LNCaP clone FGC (cell line): ENCODE results near the gene TAS2R60.
A peak's percentile ranks its signal among the peaks of the same experiment; 100 is the strongest.
"Not testable (repeated sequence)": the region's sequence is repeated elsewhere in the genome, so short reads cannot be mapped to it uniquely, and the experiment has no call there.

Experiments used
- DNase-seq: peaks from one replicate; pipeline ENCODE4 v3.0.0-alpha.2; 2011; ENCODE audit warnings: low read depth
- H3K4me3 ChIP-seq: 2 replicates; pipeline ENCODE4 v1.5.1; 2011; ENCODE audit warnings: mild to moderate bottlenecking, low read depth, low read length, control low read depth
- TF ChIP-seq, protein P1 (sequence below): IDR thresholded peaks from 2 replicates; pipeline ENCODE4 v1.5.1; 2012; ENCODE audit warnings: mild to moderate bottlenecking; ENCODE audit not compliant: control insufficient read depth, insufficient read depth; ENCODE audit errors: extremely low read depth

The TAS2R60 gene

DNA sequence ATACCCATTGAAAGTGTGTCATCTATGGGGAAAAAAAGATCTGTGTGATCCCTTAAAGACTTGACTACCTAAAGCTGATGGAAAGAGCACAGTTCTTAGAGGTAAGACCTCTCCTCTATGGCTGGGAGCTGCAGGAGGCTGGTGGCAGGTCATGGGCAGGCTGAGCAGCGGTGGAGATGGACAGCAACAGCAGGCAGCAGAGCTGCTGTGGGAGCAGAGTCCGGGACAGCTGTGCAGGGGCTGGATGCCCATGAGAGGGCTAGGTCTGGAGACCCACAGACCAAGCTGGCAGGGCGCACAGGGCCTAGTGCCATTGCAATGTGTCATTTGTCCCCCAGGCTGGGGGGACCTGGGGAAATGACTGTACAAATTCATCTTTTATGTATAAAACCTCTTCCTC is 21.2 kb upstream of the TAS2R60 start:
- DNase-seq = no peak
- H3K4me3 ChIP-seq = no peak overlapping the region
- TF ChIP-seq, protein P1, sequence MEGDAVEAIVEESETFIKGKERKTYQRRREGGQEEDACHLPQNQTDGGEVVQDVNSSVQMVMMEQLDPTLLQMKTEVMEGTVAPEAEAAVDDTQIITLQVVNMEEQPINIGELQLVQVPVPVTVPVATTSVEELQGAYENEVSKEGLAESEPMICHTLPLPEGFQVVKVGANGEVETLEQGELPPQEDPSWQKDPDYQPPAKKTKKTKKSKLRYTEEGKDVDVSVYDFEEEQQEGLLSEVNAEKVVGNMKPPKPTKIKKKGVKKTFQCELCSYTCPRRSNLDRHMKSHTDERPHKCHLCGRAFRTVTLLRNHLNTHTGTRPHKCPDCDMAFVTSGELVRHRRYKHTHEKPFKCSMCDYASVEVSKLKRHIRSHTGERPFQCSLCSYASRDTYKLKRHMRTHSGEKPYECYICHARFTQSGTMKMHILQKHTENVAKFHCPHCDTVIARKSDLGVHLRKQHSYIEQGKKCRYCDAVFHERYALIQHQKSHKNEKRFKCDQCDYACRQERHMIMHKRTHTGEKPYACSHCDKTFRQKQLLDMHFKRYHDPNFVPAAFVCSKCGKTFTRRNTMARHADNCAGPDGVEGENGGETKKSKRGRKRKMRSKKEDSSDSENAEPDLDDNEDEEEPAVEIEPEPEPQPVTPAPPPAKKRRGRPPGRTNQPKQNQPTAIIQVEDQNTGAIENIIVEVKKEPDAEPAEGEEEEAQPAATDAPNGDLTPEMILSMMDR = no peak

DNA sequence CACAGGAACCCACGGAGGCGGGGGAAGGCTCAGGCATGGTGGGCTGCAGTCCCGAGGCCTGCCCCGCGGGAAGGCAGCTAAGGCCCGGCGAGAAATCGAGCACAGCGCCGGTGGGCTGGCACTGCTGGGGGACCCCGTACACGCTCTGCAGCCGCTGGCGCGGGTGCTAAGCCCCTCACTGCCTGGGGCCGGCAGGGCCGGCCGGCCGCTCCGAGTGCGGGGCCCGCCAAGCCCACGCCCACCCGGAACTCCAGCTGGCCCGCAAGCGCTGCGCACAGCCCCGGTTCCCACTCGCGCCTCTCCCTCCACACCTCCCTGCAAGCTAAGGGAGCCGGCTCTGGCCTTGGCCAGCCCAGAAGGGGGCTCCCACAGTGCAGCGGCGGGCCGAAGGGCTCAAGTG is 18.8 kb upstream of the TAS2R60 start:
- not testable (repeated sequence) for H3K4me3 ChIP-seq, DNase-seq

DNA sequence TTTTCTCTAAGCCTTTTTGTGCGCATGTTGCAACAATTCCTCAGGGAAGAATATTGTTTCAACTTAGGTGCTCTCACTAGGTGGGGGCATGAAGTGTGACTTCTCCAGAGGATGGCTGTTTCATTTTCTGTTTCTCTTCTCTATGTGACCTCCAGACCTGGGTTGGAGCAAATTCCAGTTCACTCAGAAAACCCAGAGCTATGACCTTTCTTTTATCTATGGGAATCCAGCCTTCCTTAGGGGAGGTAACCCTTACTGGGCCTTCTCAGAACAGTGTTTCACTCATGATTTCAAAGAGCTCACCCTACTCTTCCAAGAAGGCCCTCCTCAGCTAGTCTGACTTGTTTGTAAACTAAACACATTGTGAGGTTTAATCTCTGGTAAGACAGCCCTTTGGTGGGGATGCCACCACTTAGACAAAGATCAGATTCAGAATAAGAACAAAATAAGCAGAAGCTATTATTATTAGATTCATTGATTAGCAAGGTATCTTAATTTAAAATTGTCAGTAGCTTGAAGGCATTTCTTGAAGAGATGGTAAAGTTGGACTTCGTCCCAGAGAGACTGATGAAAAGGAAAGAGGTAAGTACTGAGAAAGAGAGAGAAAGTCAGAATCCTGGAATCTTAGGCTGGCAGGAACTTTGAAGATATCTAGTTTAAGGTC is 16.6 kb upstream of the TAS2R60 start:
- no peak for DNase-seq
- TF ChIP-seq, protein P1 = no peak
- H3K4me3 ChIP-seq = no peak overlapping the region

DNA sequence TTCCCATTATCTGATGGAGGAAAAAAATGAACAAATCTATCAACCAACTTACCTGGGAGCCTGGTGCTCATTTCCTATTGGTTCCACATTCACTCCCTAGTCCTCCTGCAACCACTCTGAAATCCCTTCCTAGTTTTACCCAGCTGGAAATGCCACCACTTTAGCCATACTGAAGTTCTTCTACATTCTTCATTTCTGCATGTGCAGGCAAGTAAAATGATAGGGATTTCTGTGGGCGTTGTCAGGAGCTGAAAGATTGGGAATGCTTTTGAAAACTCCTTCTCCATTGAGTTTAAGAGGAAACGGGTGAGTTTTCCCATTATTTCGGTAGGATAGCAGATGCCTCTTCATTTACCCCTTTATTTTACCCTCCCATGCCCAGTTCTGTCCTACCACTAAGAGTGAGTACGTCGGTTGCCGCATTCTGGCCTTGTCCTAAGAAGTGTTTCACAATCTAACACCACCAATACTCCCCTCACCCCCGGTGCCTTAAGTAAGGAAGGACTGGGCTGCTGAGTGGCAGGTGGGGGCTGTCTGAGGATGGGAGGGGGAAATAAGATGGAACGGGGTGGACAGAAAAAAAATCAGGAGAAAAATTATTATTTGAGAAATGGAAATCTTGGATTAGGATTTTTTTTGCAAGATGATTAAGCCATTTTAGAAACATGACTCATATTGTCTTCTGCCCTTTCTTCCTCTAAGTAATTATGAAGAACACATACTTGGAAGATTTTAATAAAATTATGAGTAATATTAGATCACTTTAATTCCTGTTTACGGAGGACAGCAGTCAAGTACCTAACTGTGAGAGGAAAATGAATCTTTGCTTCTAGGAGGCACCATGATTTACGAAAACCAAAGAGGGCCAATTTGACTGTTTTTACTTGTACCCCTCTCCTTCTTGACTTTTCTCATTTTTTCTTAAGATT is 13.2 kb upstream of the TAS2R60 start:
- TF ChIP-seq, protein P1 = no peak
- no peak overlapping the region for H3K4me3 ChIP-seq
- DNase-seq = no peak

DNA sequence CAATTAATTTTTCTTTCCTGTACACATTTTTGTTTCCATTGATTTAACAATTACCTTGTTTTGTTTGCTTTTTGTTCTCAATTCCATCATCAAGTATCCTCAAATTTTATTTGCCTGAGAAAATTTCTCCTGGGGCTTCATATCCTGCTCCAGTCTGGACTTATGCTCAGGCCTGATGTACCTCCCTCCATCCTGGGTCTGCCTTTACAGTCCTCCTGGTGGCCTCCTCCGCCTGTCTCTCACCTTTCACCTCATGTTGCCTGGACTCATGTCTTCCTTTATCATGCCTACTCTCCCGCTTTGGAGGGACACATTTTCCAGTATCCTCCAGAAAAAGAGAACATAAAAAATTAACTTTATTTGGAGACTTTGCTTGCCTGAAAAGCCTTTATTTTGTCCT is 12.1 kb upstream of the TAS2R60 start:
- TF ChIP-seq, protein P1 = no peak
- no peak overlapping the region for H3K4me3 ChIP-seq
- DNase-seq = no peak

DNA sequence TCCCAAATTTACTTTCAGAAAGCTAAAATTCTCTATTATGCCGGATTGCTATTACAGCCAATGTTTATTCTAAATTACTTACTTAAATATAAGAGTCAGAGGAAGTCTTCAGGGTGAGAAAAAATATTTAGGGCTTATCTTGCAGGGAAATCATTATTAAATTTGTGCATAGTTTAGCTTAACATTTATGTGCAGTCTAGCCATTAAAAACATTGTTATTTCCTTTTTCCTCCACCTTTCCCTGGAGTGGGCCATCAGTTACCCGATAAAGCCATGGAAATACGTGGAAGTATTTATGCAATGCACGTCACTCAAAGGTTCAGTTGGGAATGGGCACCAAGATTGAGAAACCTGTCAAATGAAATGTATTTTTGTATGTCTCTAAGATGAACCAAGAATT is 9.5 kb upstream of the TAS2R60 start:
- TF ChIP-seq, protein P1 = no peak
- no peak overlapping the region for H3K4me3 ChIP-seq
- no peak for DNase-seq

DNA sequence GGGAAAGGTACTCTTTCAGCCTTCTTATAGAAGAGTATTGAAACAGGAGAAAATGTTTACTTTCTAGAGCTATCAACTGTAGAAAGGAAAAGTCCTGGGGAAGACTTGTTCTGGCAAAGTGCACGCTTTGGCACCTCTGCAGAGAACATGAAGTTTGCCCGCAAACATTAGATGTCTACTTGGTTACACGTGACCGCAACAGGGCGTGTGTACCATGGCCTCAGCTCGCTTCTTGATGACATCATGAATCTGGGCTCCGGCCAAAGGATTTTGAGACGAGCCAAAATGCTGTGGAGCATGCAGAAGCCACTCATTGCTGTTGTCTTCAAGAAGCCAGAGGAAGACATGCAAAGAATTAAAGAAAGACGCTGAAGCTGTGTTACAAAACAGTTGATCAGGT is 8.6 kb upstream of the TAS2R60 start:
- TF ChIP-seq, protein P1 = no peak
- peak; percentile 95 for DNase-seq
- no peak overlapping the region for H3K4me3 ChIP-seq
